Peyer's patch (tissue), 4 donors: Measurements from ENCODE around the gene TAF5L. TPM values are rescaled to one million over a fixed set of nuclear protein-coding genes. Genes with fewer than 3 reads are reported as not detected.
A peak's percentile ranks its signal among the peaks of the same experiment; 100 is the strongest.

Source experiments
- DNase-seq, 3 donors: peaks; one replicate each; pipeline ENCODE4 v3.0.0-alpha.2; 2017 to 2019
- H3K27ac ChIP-seq, 4 donors: fragments of 200-600 bp; sonication (generic); one replicate each; pipeline ENCODE4 v1.5.1; 2016 to 2019
- H3K27me3 ChIP-seq, 2 donors: fragments of 200-600 bp; sonication (generic); one replicate each; pipeline ENCODE4 v1.5.1; 2019
- H3K36me3 ChIP-seq, 3 donors: fragments of 200-600 bp; sonication (generic); one replicate each; pipeline ENCODE4 v1.5.1; 2016 to 2019
- H3K4me1 ChIP-seq, 4 donors: fragments of 200-600 bp; sonication (generic); one replicate each; pipeline ENCODE4 v1.5.1; 2016 to 2019
- H3K4me3 ChIP-seq, 4 donors: fragments of 200-600 bp; sonication (generic); 1 replicate in 3 of 4; 2 replicates in 1 of 4; pipeline ENCODE4 v1.5.1; 2016 to 2019; ENCODE audit warnings: mild to moderate bottlenecking in 1 of 4
- H3K9me3 ChIP-seq, 4 donors: fragments of 200-600 bp; sonication (generic); one replicate each; pipeline ENCODE4 v1.5.1; 2016 to 2019; ENCODE audit warnings: mild to moderate bottlenecking in 1 of 4
- CTCF ChIP-seq, 6 experiments: fragments of 450-650 bp in 4 of 6; fragments of 200-600 bp in 2 of 6; sonication (generic) in 1 of 6; IDR thresholded peaks; one replicate each; pipeline ENCODE4 v1.5.1; 2017 to 2019; ENCODE audit warnings: antibody characterized with exemption in 6 of 6, mild to moderate bottlenecking in 3 of 6, moderate library complexity in 1 of 6
- POLR2A ChIP-seq, 2 donors: fragments of 450-650 bp; IDR thresholded peaks; one replicate each; pipeline ENCODE4 v1.5.1; 2017; ENCODE audit warnings: antibody characterized with exemption in 2 of 2, mild to moderate bottlenecking in 2 of 2, moderate library complexity in 2 of 2
- total RNA-seq, 4 donors: library from RNA; depleted of rRNA; stranded (reverse); fragments of >200 nt; gene quantifications; one replicate each; pipeline ENCODE4 v1.1.0, GENCODE V29; 2016

TAF5L gene
- total RNA-seq, 4 donors from 2014 or later = 10.5 to 33.0 (median 24.3) TPM

- no peak for DNase-seq
- H3K27ac ChIP-seq = no peak overlapping the region
- H3K27me3 ChIP-seq = no peaks in the 10 kb centered on the region
- H3K36me3 ChIP-seq = no peaks in the 10 kb centered on the region
- peaks cover 0 to under 1% (median under 1%) of the 10 kb centered on the region in 4 donors for H3K4me1 ChIP-seq
- H3K4me3 ChIP-seq = no peak overlapping the region
- TF ChIP-seq CTCF (IDR thresholded peaks at IDR 0.05) (no peak), POLR2A (IDR thresholded peaks at IDR 0.05) (no peak)
- no peaks in the 10 kb centered on the region for H3K9me3 ChIP-seq
Measured at GRCh38 chr1:229669333-229669732, 43.4 kb upstream of the TAF5L start.

GRCh38 chr1:229666585-229666984 lies 40.7 kb upstream of the TAF5L start:
- TF ChIP-seq CTCF (IDR thresholded peaks at IDR 0.05) (no peak), POLR2A (IDR thresholded peaks at IDR 0.05) (no peak)
- no peaks in the 10 kb centered on the region for H3K36me3 ChIP-seq

GRCh38 chr1:229665912-229666558 lies 40.1 kb upstream of the TAF5L start:
- DNase-seq = no peak
- Histone ChIP-seq H3K4me1 (peaks cover 0 to 5% (median 4%) of the 10 kb centered on the region in 4 donors), H3K27ac (no peak overlapping the region), H3K9me3 (no peaks in the 10 kb centered on the region), H3K36me3 (no peaks in the 10 kb centered on the region), H3K27me3 (no peaks in the 10 kb centered on the region), H3K4me3 (no peak overlapping the region)
- no peak for TF ChIP-seq POLR2A (IDR thresholded peaks at IDR 0.05)
- no peak for TF ChIP-seq CTCF (IDR thresholded peaks at IDR 0.05)

More at GRCh38 chr1:229666585-229666984, 40.7 kb upstream of the TAF5L start:
- Histone ChIP-seq H3K27ac (no peak overlapping the region), H3K27me3 (no peaks in the 10 kb centered on the region), H3K9me3 (no peaks in the 10 kb centered on the region), H3K4me1 (peaks cover 0 to 5% (median 4%) of the 10 kb centered on the region in 4 donors), H3K4me3 (no peak overlapping the region)
- no peak for DNase-seq

GRCh38 chr1:229664133-229664689 lies 38.3 kb upstream of the TAF5L start:
- peak in 2 of 3 donors; percentile 67 to 84 for DNase-seq
- no peaks in the 10 kb centered on the region for H3K27me3 ChIP-seq
- no peak overlapping the region for H3K27ac ChIP-seq
- TF ChIP-seq CTCF (IDR thresholded peaks at IDR 0.05) = no peak
- no peak for TF ChIP-seq POLR2A (IDR thresholded peaks at IDR 0.05)
- no peak overlapping the region for H3K4me3 ChIP-seq
- H3K4me1 ChIP-seq = peaks cover 0 to 5% (median 4%) of the 10 kb centered on the region in 4 donors
- H3K9me3 ChIP-seq = no peaks in the 10 kb centered on the region
- peaks cover 0 to 7% (median 0%) of the 10 kb centered on the region in 3 donors for H3K36me3 ChIP-seq

- TF ChIP-seq POLR2A (IDR thresholded peaks at IDR 0.05) (no peak), CTCF (IDR thresholded peaks at IDR 0.05) (no peak)
Measured at GRCh38 chr1:229661897-229662296, 36.0 kb upstream of the TAF5L start.

More at GRCh38 chr1:229661897-229662296, 36.0 kb upstream of the TAF5L start:
- peaks cover 0 to 5% (median 4%) of the 10 kb centered on the region in 4 donors for H3K4me1 ChIP-seq
- H3K27me3 ChIP-seq = no peaks in the 10 kb centered on the region
- H3K9me3 ChIP-seq = no peaks in the 10 kb centered on the region
- peaks cover 0 to 11% (median 0%) of the 10 kb centered on the region in 3 donors for H3K36me3 ChIP-seq
- H3K4me3 ChIP-seq = no peak overlapping the region
- DNase-seq = no peak
- no peak overlapping the region for H3K27ac ChIP-seq
